KMS-11 (cell line): Measurements from ENCODE around the gene LCN12.

ENCODE experiments used
- H2AFZ ChIP-seq: fragments of 200-600 bp; sonication (generic); 2 replicates; pipeline ENCODE4 v1.6.1; 2016; ENCODE audit warnings: antibody characterized with exemption, mixed run types, low read depth
- H3K27ac ChIP-seq: fragments of 200-600 bp; sonication (generic); 2 replicates; pipeline ENCODE4 v1.6.1; 2016; ENCODE audit warnings: mild to moderate bottlenecking, mixed run types
- H3K27me3 ChIP-seq: fragments of 200-600 bp; sonication (generic); 2 replicates; pipeline ENCODE4 v1.6.1; 2017; ENCODE audit warnings: mild to moderate bottlenecking, low read depth, mixed run types, moderate library complexity; ENCODE audit not compliant: insufficient read depth
- H3K36me3 ChIP-seq: fragments of 200-600 bp; sonication (generic); 2 replicates; pipeline ENCODE4 v1.6.1; 2017; ENCODE audit warnings: mild to moderate bottlenecking, mixed run types; ENCODE audit not compliant: insufficient read depth
- H3K4me1 ChIP-seq: fragments of 200-600 bp; sonication (generic); 2 replicates; pipeline ENCODE4 v1.6.1; 2016; ENCODE audit warnings: mild to moderate bottlenecking, low read depth, mixed run types; ENCODE audit not compliant: poor library complexity, severe bottlenecking
- H3K4me2 ChIP-seq: fragments of 200-600 bp; sonication (generic); 2 replicates; pipeline ENCODE4 v1.7.0; 2016; ENCODE audit warnings: mild to moderate bottlenecking, mixed run types
- H3K4me3 ChIP-seq: fragments of 200-600 bp; sonication (generic); IDR thresholded peaks from 2 replicates; pipeline ENCODE4 v1.6.1; 2017; ENCODE audit warnings: low read depth, low read length, mixed read lengths; ENCODE audit not compliant: insufficient read depth
- H3K79me2 ChIP-seq: fragments of 200-600 bp; sonication (generic); 2 replicates; pipeline ENCODE4 v1.6.1; 2016; ENCODE audit warnings: low read depth, mixed run types; ENCODE audit not compliant: insufficient read depth
- H3K9ac ChIP-seq: fragments of 200-600 bp; sonication (generic); 2 replicates; pipeline ENCODE4 v1.6.1; 2016; ENCODE audit warnings: mild to moderate bottlenecking, mixed run types
- H4K20me1 ChIP-seq: fragments of 200-600 bp; sonication (generic); 2 replicates; pipeline ENCODE4 v1.6.1; 2016; ENCODE audit warnings: mild to moderate bottlenecking, mixed run types; ENCODE audit not compliant: insufficient read depth
- TF ChIP-seq, protein P1 (sequence below): fragments of 200-600 bp; sonication (generic); conservative IDR thresholded peaks from 2 replicates; pipeline ENCODE4 v1.6.1; 2017; ENCODE audit warnings: low read depth, mild to moderate bottlenecking, antibody characterized with exemption, low read length, moderate library complexity, mixed read lengths

Gene LCN12

DNA sequence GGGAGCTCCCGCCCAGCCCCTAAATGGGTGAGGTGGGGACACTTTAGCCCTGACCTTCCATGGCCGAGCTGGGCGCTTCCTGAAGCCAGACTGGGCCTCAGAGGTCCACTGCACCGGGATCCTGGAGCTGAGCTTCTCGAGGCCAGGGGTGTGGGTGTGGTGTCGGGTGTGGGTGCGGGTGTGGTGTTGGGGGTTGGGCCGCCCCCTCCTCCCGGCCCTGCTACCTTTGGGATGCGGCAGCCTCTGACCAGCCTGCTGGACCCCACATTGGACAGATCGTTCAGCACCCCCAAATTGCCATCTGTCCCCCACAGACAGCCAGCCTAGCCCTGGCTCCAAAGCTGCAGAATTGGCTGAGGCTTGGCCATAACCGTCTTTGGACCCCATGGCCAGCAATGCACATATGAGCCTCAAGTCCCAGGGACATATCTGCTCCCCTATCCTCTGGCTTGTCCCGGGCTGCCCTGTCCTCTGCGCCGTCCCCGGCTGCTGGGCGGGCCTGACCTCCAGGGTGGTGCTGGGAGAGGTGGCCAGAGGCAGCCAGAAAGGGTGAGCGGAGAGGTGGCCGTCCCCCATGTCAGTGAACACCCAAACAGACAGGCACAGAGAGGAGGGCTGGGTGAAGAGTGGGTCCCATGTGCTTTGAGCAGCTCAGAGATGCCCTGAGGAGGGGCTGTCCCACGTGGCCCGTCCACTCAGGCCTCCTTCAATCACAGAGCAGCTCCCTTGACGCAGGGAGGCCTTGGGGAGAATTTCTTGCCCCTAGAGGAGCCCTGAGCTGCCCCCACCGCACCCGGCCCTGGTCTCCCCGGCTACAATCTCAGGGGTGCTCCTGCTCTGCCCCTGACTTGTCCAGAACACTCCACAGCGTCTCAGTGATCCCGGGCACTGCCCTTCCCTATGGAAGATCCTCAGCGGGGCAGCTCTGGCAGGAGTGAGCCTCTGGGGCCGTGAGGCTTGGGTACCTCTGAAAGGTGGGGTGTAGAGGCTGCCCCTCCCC lies 21.8 kb downstream of the LCN12 start:
- no peaks in the 10 kb centered on the region for H4K20me1 ChIP-seq
- no peak overlapping the region for H3K4me3 ChIP-seq
- no peak overlapping the region for H3K9ac ChIP-seq
- no peak overlapping the region for H3K4me2 ChIP-seq
- TF ChIP-seq, protein P1, sequence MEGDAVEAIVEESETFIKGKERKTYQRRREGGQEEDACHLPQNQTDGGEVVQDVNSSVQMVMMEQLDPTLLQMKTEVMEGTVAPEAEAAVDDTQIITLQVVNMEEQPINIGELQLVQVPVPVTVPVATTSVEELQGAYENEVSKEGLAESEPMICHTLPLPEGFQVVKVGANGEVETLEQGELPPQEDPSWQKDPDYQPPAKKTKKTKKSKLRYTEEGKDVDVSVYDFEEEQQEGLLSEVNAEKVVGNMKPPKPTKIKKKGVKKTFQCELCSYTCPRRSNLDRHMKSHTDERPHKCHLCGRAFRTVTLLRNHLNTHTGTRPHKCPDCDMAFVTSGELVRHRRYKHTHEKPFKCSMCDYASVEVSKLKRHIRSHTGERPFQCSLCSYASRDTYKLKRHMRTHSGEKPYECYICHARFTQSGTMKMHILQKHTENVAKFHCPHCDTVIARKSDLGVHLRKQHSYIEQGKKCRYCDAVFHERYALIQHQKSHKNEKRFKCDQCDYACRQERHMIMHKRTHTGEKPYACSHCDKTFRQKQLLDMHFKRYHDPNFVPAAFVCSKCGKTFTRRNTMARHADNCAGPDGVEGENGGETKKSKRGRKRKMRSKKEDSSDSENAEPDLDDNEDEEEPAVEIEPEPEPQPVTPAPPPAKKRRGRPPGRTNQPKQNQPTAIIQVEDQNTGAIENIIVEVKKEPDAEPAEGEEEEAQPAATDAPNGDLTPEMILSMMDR = no peak
- H3K27me3 ChIP-seq = peaks cover 34% of the 10 kb centered on the region
- no peak overlapping the region for H2AFZ ChIP-seq
- no peaks in the 10 kb centered on the region for H3K36me3 ChIP-seq
- H3K79me2 ChIP-seq = no peaks in the 10 kb centered on the region
- no peaks in the 10 kb centered on the region for H3K4me1 ChIP-seq
- H3K27ac ChIP-seq = no peak overlapping the region

DNA sequence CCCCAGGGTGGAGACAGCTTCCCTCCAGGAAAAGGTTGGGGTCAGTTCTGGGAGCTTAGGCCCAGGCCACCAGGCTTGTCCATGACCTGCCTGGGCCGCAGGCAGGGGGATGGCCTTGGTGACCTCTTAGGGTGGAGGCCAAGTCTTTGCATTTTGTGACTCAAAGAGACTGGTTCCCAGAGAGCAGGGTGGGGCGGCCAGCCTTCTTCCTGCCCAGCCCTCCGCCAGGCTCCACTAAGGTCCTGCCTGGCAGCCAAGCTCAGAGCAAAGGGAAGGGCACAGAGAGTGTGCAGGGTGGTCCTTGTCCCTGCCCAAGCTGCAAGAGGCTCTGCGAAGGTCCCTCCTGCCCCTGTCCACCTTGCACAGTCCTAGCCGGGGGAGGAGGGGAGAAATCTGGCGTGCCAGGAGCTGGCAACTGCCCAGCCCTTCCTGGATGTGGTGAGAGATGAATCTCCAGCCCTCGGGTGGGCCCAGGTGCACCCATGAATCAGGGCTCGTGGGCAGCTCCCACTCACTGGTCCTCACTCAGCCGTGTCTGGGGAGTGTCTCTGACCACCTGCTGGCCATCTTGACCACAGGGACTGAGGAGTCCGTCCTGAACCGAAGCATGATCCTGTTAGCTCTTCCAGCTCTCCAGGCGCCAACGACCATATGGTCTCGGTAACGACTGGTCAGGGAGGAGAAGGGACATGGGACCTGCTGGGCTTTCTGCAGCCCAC lies 22.9 kb downstream of the LCN12 start:
- Histone ChIP-seq H3K27me3 (peaks cover 34% of the 10 kb centered on the region), H2AFZ (no peak overlapping the region), H3K4me3 (no peak overlapping the region), H3K9ac (no peak overlapping the region), H4K20me1 (no peaks in the 10 kb centered on the region), H3K79me2 (no peaks in the 10 kb centered on the region), H3K36me3 (no peaks in the 10 kb centered on the region), H3K27ac (no peak overlapping the region), H3K4me2 (no peak overlapping the region), H3K4me1 (no peaks in the 10 kb centered on the region)
- TF ChIP-seq, protein P1 = no peak

DNA sequence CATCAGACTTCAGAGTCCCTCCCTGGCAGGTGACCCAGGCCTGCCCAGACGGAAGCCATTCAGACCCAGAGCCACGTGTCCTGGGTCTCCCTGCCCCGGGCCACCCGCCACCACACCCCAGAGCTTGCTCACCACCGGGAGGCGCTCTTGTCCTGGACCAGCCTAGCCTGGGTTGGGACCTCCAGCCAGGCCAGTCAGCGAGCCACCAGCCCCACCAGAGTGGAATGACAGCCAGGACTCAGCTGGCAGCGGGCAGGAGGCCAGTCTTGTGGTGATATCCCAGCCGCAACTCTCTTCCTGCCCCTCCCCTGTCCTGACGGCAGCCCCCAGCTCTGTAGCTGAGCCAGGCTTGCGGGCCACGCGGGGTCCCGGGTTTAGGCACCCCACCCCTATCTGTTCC lies 23.6 kb downstream of the LCN12 start:
- H3K79me2 ChIP-seq = no peaks in the 10 kb centered on the region
- H3K4me2 ChIP-seq = no peak overlapping the region
- H3K27me3 ChIP-seq = peaks cover 35% of the 10 kb centered on the region
- H3K4me1 ChIP-seq = no peaks in the 10 kb centered on the region
- H3K36me3 ChIP-seq = no peaks in the 10 kb centered on the region
- TF ChIP-seq, protein P1 = no peak
- H3K9ac ChIP-seq = no peak overlapping the region
- no peak overlapping the region for H3K4me3 ChIP-seq
- H2AFZ ChIP-seq = no peak overlapping the region
- no peak overlapping the region for H3K27ac ChIP-seq
- H4K20me1 ChIP-seq = no peaks in the 10 kb centered on the region

DNA sequence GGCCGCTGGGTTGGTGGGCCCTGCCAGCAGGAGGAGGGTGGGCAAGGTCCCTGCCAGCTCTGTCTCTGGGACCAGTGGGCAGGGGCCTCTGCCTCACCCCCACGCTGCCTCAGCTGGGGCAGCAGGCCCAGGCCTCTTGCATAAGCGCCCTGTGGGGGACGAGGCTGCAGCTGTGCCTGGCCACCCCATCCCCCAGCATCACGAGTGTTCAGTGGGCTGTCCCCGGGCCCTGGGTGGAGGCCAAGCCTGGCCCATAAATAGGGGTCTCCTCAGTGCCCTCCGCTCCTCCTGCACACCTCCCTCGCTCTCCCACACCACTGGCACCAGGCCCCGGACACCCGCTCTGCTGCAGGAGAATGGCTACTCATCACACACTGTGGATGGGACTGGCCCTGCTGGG lies 25.1 kb downstream of the LCN12 start, which contains the start of gene PTGDS:
PTGDS (plus strand) TSS at position 282 of the 400 bp plus-strand sequence; CDS start at position 357, 75 bp downstream.
- no peak within 1 kb of the TSS for H2AFZ ChIP-seq
- no peak within 1 kb of the TSS for H3K27ac ChIP-seq
- TF ChIP-seq, protein P1 = no peak
- no peak within 1 kb of the TSS for H3K4me2 ChIP-seq
- no peak within 1 kb of the TSS for H3K4me3 ChIP-seq
- H3K27me3 ChIP-seq = peaks cover 45% of the 10 kb centered on the region
- H3K79me2 ChIP-seq = no peaks in the 10 kb centered on the region
- no peaks in the 10 kb centered on the region for H3K4me1 ChIP-seq
- no peaks in the 10 kb centered on the region for H3K36me3 ChIP-seq
- H3K9ac ChIP-seq = no peak within 1 kb of the TSS
- no peaks in the 10 kb centered on the region for H4K20me1 ChIP-seq
